ENCODE data around the gene NKD2. TPM values are rescaled to one million over a fixed set of nuclear protein-coding genes. Genes with fewer than 3 reads are reported as not detected.

The NKD2 gene
- total RNA-seq, 1 donor from 2014 or later: 0.26 TPM

DNA sequence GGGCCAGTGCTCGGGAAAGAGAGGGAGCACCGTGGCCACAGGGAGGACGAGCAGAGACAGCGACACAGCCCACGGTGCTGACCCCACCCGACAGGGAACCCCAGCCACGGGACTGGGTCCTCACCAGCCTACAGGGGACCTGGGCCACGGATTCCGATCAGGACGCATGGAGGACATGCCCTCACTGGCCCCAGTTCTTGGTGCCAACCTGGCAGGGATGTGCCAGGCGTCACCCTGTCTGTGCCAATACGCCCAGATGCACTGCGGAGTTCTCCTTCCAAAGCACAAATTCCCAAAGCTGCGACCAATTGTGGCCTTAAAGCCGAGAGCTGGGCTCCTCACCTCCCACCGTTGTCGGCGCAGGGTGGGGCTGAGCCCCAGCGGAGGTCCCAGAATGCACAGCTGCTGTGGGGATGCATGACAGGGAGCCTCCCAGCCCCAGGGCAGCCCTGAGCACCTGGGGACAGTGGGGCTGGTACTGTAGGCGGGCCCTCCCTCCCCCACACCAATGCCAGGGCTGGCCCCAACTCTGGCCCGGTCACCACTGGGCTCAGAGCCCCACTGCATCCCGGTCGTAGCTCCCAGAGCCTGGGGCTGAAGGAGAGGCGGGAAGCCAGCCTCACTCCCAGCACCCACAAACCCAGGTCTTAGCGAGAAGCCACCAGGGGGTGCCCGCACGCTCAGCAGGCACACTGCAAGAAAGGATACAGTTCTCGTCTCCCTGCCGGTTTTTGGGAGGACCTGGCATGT is 44.2 kb downstream of the NKD2 start:
- Histone ChIP-seq H3K36me3 (ENCODE audit: control insufficient read depth, insufficient read depth, low read length) (no peaks in the 10 kb centered on the region), H3K4me3 (ENCODE audit: low read depth, low read length) (no peak overlapping the region), H3K27me3 (ENCODE audit: control insufficient read depth, insufficient read depth, low read length) (no peaks in the 10 kb centered on the region)
- FAIRE-seq: no peak
- TF ChIP-seq, protein P1, sequence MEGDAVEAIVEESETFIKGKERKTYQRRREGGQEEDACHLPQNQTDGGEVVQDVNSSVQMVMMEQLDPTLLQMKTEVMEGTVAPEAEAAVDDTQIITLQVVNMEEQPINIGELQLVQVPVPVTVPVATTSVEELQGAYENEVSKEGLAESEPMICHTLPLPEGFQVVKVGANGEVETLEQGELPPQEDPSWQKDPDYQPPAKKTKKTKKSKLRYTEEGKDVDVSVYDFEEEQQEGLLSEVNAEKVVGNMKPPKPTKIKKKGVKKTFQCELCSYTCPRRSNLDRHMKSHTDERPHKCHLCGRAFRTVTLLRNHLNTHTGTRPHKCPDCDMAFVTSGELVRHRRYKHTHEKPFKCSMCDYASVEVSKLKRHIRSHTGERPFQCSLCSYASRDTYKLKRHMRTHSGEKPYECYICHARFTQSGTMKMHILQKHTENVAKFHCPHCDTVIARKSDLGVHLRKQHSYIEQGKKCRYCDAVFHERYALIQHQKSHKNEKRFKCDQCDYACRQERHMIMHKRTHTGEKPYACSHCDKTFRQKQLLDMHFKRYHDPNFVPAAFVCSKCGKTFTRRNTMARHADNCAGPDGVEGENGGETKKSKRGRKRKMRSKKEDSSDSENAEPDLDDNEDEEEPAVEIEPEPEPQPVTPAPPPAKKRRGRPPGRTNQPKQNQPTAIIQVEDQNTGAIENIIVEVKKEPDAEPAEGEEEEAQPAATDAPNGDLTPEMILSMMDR (IDR thresholded peaks at IDR 0.05; ENCODE audit: insufficient read depth, low read length, severe bottlenecking): no peak
- no peak for DNase-seq (ENCODE audit: low read depth)

DNA sequence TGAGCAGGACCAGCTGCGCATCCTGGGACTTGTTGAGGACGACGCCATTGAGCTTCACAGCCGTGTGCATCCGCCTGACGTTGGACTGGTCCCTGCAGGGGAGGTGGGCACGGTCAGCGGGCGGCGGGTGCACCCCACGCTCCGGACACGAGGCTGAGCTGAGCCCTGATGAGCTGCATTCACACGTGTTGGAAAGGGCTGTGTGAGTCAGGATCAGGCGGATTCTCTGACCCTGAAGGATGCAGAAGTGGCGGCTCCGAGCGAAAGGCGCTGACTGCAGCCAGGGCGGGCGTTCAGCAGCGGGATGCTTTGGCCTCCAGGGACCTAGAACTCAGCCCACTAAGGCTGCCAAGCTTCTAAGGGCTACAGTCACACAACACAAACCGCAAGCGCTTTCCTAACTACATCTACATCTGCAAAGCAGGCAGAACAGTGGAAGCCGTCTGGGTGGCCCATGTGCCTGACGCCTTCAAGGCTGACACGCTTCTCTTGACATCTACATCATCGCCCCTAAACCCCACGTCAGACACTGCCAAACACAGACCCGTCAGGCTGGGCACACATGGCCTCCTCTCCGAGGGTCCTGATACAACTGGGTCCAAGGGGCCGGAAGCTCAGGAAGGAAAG is 44.9 kb downstream of the NKD2 start:
- FAIRE-seq: no peak
- H3K36me3 ChIP-seq (ENCODE audit: control insufficient read depth, insufficient read depth, low read length): no peaks in the 10 kb centered on the region

DNA sequence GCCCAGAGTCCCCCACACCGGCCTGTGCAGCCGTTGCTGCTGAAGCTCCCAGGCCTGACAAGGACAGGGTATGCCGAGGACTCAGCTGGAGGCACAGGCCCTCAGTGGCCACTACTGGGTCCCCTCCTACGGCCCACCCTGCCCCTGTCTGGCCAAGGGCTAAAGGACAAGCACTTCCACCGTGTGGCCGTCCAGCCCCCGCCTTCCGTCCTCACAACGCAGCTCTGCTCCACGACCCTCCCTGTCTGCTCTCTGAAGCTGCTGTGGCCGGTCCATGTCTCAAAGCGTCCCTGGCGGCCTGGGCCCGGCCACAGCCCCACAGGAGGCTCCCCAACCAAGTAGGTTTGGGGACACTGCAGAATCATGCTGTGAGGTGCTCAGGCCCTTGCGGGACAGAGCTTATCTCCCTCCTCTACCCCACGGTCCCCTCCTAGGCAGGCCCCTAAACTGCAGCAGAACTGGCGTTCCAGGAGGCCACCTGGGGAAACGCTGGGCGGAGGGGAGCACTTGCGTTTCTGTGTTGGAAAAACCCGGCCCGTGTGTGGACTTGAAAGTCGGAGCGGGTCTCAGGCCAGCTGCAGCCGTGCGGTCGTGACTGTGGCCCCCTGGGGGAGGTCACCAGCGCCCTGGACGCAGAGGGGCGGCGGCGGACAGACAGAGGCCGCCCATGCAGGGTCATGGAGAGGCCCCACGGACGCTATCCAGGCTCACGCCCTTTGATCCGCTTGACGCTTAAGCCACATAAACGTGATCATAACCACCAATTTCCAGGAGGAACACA is 45.6 kb downstream of the NKD2 start:
- Histone ChIP-seq H3K36me3 (ENCODE audit: control insufficient read depth, insufficient read depth, low read length) (no peaks in the 10 kb centered on the region), H3K27me3 (ENCODE audit: control insufficient read depth, insufficient read depth, low read length) (no peaks in the 10 kb centered on the region), H3K4me3 (ENCODE audit: low read depth, low read length) (no peak overlapping the region)
- FAIRE-seq (no peak), DNase-seq (ENCODE audit: low read depth) (no peak)
- TF ChIP-seq, protein P1 (IDR thresholded peaks at IDR 0.05; ENCODE audit: insufficient read depth, low read length, severe bottlenecking): no peak

More for the DNA sequence above, 44.9 kb downstream of the NKD2 start:
- DNase-seq (ENCODE audit: low read depth): no peak
- Histone ChIP-seq H3K27me3 (ENCODE audit: control insufficient read depth, insufficient read depth, low read length) (no peaks in the 10 kb centered on the region), H3K4me3 (ENCODE audit: low read depth, low read length) (no peak overlapping the region)
- TF ChIP-seq, protein P1 (IDR thresholded peaks at IDR 0.05; ENCODE audit: insufficient read depth, low read length, severe bottlenecking): no peak

DNA sequence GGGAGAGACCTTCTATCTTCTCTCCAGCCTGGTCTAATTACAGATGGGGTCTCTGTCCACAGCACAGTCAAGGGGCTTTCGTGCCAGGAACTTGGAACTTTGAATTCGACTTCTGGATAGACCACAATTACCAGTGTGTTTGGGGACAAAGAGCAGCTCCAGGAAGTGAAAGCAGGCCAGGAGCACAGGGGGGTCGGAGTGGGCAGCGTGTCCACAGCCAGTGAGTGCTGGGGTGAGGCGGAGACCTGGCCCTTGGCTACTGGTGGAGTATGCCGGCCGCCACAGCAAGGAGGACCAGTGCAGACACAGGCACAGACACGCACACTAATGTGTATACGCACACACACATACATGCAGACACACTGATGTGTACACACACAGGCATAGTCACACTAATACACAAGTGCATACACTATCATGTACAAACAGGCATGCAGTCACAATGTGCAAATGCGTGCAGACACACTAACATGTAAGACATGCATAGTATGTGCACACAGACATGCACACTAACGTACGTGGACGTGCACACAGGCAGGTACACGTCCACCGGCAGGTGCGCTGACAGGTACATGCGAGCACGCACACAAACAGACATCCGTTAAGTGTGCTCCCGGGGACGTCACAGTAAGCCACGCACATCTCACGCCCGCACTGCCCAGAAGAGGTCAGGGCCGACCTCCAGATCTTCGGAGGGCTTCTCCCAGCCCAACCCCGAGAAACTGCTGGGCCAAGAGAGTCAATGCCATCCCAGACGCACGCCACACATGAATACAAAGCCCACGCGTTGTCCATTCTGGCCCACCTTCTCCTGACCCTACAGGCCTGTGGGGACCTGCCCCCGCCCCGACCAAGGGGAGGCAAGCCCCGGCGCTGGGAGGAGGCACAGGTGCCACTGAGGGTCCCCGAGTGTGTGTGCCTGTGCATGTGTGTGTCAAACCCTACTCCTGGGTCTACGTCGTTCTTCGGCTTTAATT is 46.5 kb downstream of the NKD2 start:
- DNase-seq (ENCODE audit: low read depth) (no peak), FAIRE-seq (peak; percentile 77)
- TF ChIP-seq, protein P1 (IDR thresholded peaks at IDR 0.05; ENCODE audit: insufficient read depth, low read length, severe bottlenecking): no peak
- no peak overlapping the region for H3K4me3 ChIP-seq (ENCODE audit: low read depth, low read length)
- H3K36me3 ChIP-seq (ENCODE audit: control insufficient read depth, insufficient read depth, low read length): no peaks in the 10 kb centered on the region
- no peaks in the 10 kb centered on the region for H3K27me3 ChIP-seq (ENCODE audit: control insufficient read depth, insufficient read depth, low read length)

DNA sequence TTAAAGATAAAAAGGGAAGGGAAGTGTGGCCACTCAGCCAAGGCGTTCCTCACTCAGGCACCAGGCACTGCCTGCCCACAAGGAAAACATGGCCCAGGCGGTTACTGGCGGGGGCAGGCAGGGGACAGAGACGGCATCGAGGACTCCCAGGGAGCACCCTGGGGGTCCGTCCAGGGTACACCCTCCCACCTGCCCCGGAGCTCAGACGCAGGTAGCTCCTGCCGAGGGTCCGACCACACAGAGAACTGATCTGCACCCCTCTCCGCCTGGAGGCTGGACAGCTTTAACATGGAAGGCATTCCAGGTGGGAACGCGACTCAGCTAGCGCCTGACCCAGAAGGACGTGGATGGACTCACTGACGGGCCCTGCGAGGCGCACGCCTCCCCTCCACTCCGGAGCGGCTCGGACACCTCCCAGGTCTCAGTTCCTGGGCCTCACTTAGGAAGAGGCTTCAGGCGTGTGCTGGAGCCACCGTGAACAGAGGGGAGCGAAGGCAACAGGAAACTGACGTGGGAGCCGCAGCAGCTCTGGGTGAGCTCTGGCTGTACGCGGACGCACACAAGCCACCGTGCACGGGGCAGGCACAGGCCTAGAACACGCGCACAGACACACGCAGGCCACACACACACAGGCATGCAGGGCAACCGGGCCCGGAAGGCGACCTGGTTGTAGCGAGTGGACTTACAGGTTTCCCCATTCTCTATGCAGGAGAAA is 47.5 kb downstream of the NKD2 start:
- Histone ChIP-seq H3K36me3 (ENCODE audit: control insufficient read depth, insufficient read depth, low read length) (no peaks in the 10 kb centered on the region), H3K27me3 (ENCODE audit: control insufficient read depth, insufficient read depth, low read length) (no peaks in the 10 kb centered on the region), H3K4me3 (ENCODE audit: low read depth, low read length) (no peak overlapping the region)
- no peak for FAIRE-seq
- TF ChIP-seq, protein P1 (IDR thresholded peaks at IDR 0.05; ENCODE audit: insufficient read depth, low read length, severe bottlenecking): no peak
- no peak for DNase-seq (ENCODE audit: low read depth)
